OCI-LY3 (cell line): ENCODE results near the gene CLEC18A.

Experiments used
- EZH2phosphoT487 ChIP-seq: fragments of 200-600 bp; shearing (Covaris generic); IDR thresholded peaks from 2 replicates; pipeline ENCODE4 v1.6.1; 2018; ENCODE audit warnings: antibody characterized with exemption, mixed run types, low read depth
- TF ChIP-seq, protein P1 (sequence below): fragments of 200-600, 300-600 bp; sonication (generic); IDR thresholded peaks from 2 replicates; pipeline ENCODE4 v1.5.1; 2014; ENCODE audit warnings: antibody characterized with exemption, low read length, low read depth

DNA sequence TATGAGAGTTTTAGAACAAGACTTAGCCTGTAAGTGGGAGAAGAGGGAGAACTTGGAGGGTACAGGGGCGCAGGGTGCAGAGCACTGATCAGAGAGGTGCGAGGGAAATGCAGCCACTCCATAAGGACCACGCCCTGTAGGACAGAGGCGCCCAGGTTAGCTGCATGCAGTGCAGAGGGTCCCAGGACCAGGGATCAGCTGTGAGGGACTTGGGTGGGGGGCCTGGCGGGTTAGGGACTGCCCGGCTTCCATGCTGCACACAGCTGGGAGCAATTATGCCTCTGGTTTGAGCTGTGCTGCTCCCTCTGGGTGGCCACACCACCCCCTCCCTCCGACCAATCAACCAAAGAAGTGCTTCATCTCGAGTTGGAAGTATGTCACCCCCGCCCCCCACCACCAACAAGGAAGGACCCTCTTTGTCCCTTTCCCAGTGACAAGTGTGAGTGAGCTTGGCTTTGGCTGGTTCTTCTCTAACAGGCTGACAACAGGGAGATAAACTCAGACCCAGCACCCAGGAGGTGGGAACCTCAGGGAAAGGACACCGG, 22.2 kb upstream of the CLEC18A start:
- TF ChIP-seq, protein P1, sequence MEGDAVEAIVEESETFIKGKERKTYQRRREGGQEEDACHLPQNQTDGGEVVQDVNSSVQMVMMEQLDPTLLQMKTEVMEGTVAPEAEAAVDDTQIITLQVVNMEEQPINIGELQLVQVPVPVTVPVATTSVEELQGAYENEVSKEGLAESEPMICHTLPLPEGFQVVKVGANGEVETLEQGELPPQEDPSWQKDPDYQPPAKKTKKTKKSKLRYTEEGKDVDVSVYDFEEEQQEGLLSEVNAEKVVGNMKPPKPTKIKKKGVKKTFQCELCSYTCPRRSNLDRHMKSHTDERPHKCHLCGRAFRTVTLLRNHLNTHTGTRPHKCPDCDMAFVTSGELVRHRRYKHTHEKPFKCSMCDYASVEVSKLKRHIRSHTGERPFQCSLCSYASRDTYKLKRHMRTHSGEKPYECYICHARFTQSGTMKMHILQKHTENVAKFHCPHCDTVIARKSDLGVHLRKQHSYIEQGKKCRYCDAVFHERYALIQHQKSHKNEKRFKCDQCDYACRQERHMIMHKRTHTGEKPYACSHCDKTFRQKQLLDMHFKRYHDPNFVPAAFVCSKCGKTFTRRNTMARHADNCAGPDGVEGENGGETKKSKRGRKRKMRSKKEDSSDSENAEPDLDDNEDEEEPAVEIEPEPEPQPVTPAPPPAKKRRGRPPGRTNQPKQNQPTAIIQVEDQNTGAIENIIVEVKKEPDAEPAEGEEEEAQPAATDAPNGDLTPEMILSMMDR, result no peak
- no peak for TF ChIP-seq EZH2phosphoT487
